Keratinocyte (primary cell): ENCODE data around the gene CNGA2. TPM values are rescaled to one million over a fixed set of nuclear protein-coding genes. Genes with fewer than 3 reads are reported as not detected.
"Not testable (repeated sequence)": the region's sequence is repeated elsewhere in the genome, so short reads cannot be mapped to it uniquely, and the experiment has no call there.

Experiments used
- DNase-seq: peaks from one replicate; pipeline ENCODE4 v3.0.0-alpha.2; 2011; ENCODE audit warnings: low read depth, missing footprints, low spot score
- FAIRE-seq: peaks from 2 replicates; lab custom pipeline; 2011; peaks lifted over from hg19 to GRCh38; lab: Jason Lieb, UNC
- H2AFZ ChIP-seq: 2 replicates; pipeline ENCODE4 v1.6.0; 2012; ENCODE audit warnings: low read length, control low read depth, inconsistent platforms; ENCODE audit not compliant: control insufficient read depth
- H3K27ac ChIP-seq: 2 replicates; pipeline ENCODE4 v1.5.1; 2011; ENCODE audit warnings: low read length; ENCODE audit not compliant: control insufficient read depth, insufficient read depth
- H3K27me3 ChIP-seq: 3 replicates; pipeline ENCODE4 v1.6.0; 2011; ENCODE audit warnings: low read length; ENCODE audit not compliant: control insufficient read depth, insufficient read depth; ENCODE audit errors: extremely low read depth
- H3K36me3 ChIP-seq, 2 experiments: 2 replicates in 1 of 2; 3 replicates in 1 of 2; pipeline ENCODE4 v1.5.1; 2011; ENCODE audit warnings: low read length in 2 of 2, mild to moderate bottlenecking in 1 of 2; ENCODE audit not compliant: control insufficient read depth in 2 of 2, insufficient read depth in 2 of 2; ENCODE audit errors: extremely low read depth in 1 of 2
- H3K4me1 ChIP-seq: 3 replicates; pipeline ENCODE4 v1.5.1; 2011; ENCODE audit warnings: low read length; ENCODE audit not compliant: control insufficient read depth, insufficient read depth; ENCODE audit errors: extremely low read depth
- H3K4me2 ChIP-seq: 3 replicates; pipeline ENCODE4 v1.6.0; 2011; ENCODE audit warnings: low read depth, low read length; ENCODE audit not compliant: control insufficient read depth, insufficient read depth; ENCODE audit errors: extremely low read depth
- H3K4me3 ChIP-seq, 3 experiments: fragments of 200-600 bp in 1 of 3; sonication (generic) in 1 of 3; 2 replicates in 2 of 3; 3 replicates in 1 of 3; pipeline ENCODE4 v1.5.1; 2011 to 2016; ENCODE audit warnings: low read length in 3 of 3, mild to moderate bottlenecking in 3 of 3, control low read depth in 2 of 3, inconsistent platforms in 1 of 3, low read depth in 1 of 3, mixed read lengths in 1 of 3, mixed run types in 1 of 3, moderate library complexity in 1 of 3; ENCODE audit not compliant: control insufficient read depth in 2 of 3, insufficient read depth in 2 of 3; ENCODE audit errors: extremely low read depth in 1 of 3
- H3K79me2 ChIP-seq: 2 replicates; pipeline ENCODE4 v1.6.0; 2012; ENCODE audit warnings: low read length; ENCODE audit not compliant: control insufficient read depth, insufficient read depth
- H3K9ac ChIP-seq: 3 replicates; pipeline ENCODE4 v1.6.0; 2011; ENCODE audit warnings: low read length; ENCODE audit not compliant: control insufficient read depth, insufficient read depth; ENCODE audit errors: extremely low read depth
- H3K9me1 ChIP-seq: 3 replicates; pipeline ENCODE4 v1.6.0; 2011; ENCODE audit warnings: low read length; ENCODE audit not compliant: control insufficient read depth, insufficient read depth; ENCODE audit errors: extremely low read depth
- H3K9me3 ChIP-seq: 2 replicates; pipeline ENCODE4 v1.5.1; 2012; ENCODE audit warnings: low read depth, low read length; ENCODE audit not compliant: control insufficient read depth
- H4K20me1 ChIP-seq: 3 replicates; pipeline ENCODE4 v1.6.0; 2011; ENCODE audit warnings: low read length; ENCODE audit not compliant: control insufficient read depth, insufficient read depth; ENCODE audit errors: extremely low read depth
- EZH2 ChIP-seq: IDR thresholded peaks from one replicate; pipeline ENCODE4 v1.6.1; 2012; ENCODE audit warnings: inconsistent platforms, mild to moderate bottlenecking, low read length, moderate library complexity
- dilution Hi-C: fragments of 300-500 bp; cut with MboI; formaldehyde crosslinking; loops from one replicate; pipeline ENCODE4 v1.7.0; 2020; ENCODE audit warnings: low sequenced_read_pairs; ENCODE audit not compliant: extremely low pct_ligation_motif_present
- polyA plus RNA-seq, 5 experiments: library from polyadenylated mRNA; depleted of rRNA in 3 of 5; stranded (reverse) in 3 of 5; stranded (forward) in 1 of 5; unstranded in 1 of 5; fragments of >200 nt; gene quantifications; 1 replicate in 1 of 5; 2 replicates in 3 of 5; 3 replicates in 1 of 5; pipeline versions ENCODE4 v1.2.1 to v1.2.3, GENCODE V29; 2011 to 2012; ENCODE audit warnings: missing spikeins in 2 of 5, low read depth in 1 of 5, low replicate concordance in 1 of 5
- TF ChIP-seq, protein P1 (sequence below), 3 experiments: IDR thresholded peaks in 1 of 3; conservative IDR thresholded peaks in 1 of 3; optimal IDR thresholded peaks in 1 of 3; 2 replicates in 2 of 3; 3 replicates in 1 of 3; pipeline versions ENCODE3 to v1.5.1; 2011; ENCODE audit warnings: low read length in 3 of 3, mild to moderate bottlenecking in 3 of 3, moderate library complexity in 2 of 3, control low read depth in 1 of 3, inconsistent platforms in 1 of 3; ENCODE audit not compliant: insufficient read depth in 2 of 3; ENCODE audit errors: extremely low read depth in 1 of 3

The CNGA2 gene
- polyA plus RNA-seq, 1 donor (not counting 4 experiments of a cell fraction or from before 2014, with no cell fraction given), result not detected

DNA sequence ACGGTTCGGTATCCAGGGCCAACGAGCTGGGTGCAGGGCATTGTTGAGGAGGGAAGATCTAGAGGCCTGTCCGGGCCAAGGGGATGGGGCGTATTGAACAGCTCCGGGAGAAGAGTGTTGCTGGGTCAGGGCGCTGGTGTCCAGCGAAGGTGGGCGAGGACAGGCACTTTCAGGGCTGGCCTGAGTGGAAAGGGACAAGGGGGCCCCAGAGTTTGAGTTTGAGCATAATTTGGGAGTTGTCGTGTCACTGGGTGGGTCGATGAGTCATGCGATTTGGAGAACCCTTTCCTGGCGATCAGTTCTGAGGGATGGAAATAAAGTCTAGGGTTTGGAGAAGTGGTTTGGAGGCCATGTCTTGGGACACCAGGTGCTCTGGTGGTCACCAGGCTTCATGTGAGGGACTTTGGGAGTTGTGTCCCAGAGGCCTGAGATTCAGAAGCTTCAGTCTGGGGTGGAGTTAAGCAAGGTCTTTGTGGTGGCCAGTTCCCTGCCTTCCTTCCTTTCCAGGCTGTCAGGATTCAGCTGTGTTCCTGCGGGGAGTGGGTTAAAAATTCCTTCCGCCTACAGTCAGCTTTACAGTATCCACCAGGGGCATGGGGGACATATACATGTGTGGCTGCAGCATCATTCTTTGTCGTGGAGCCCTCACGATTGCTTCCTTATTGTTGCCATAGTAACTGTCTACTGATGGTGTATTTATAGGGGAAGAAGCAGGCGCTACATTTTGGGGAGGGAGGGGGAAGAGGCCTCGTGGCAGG lies 38.8 kb upstream of the CNGA2 start:
- no peak for DNase-seq
- no peaks in the 10 kb centered on the region for H3K9me1 ChIP-seq
- H3K36me3 ChIP-seq, result no peaks in the 10 kb centered on the region
- no peak for FAIRE-seq
- no peak overlapping the region for H3K4me2 ChIP-seq
- no peak overlapping the region for H2AFZ ChIP-seq
- H3K9me3 ChIP-seq, result no peaks in the 10 kb centered on the region
- peaks cover 7% of the 10 kb centered on the region for H3K27me3 ChIP-seq
- H4K20me1 ChIP-seq, result no peaks in the 10 kb centered on the region
- TF ChIP-seq, protein P1, sequence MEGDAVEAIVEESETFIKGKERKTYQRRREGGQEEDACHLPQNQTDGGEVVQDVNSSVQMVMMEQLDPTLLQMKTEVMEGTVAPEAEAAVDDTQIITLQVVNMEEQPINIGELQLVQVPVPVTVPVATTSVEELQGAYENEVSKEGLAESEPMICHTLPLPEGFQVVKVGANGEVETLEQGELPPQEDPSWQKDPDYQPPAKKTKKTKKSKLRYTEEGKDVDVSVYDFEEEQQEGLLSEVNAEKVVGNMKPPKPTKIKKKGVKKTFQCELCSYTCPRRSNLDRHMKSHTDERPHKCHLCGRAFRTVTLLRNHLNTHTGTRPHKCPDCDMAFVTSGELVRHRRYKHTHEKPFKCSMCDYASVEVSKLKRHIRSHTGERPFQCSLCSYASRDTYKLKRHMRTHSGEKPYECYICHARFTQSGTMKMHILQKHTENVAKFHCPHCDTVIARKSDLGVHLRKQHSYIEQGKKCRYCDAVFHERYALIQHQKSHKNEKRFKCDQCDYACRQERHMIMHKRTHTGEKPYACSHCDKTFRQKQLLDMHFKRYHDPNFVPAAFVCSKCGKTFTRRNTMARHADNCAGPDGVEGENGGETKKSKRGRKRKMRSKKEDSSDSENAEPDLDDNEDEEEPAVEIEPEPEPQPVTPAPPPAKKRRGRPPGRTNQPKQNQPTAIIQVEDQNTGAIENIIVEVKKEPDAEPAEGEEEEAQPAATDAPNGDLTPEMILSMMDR (optimal IDR thresholded peaks at IDR 0.05 in 1 of 3, IDR thresholded peaks at IDR 0.05 in 1 of 3, conservative IDR thresholded peaks at IDR 0.05 in 1 of 3; ENCODE audit: extremely low read depth in 1 of 3, insufficient read depth in 2 of 3, low read length in 3 of 3), result no peak
- TF ChIP-seq EZH2, result no peak
- H3K9ac ChIP-seq, result no peak overlapping the region
- no peak overlapping the region for H3K4me3 ChIP-seq
- no peaks in the 10 kb centered on the region for H3K4me1 ChIP-seq
- H3K79me2 ChIP-seq, result no peaks in the 10 kb centered on the region
- dilution Hi-C loops, result no loop called here
- no peak overlapping the region for H3K27ac ChIP-seq

DNA sequence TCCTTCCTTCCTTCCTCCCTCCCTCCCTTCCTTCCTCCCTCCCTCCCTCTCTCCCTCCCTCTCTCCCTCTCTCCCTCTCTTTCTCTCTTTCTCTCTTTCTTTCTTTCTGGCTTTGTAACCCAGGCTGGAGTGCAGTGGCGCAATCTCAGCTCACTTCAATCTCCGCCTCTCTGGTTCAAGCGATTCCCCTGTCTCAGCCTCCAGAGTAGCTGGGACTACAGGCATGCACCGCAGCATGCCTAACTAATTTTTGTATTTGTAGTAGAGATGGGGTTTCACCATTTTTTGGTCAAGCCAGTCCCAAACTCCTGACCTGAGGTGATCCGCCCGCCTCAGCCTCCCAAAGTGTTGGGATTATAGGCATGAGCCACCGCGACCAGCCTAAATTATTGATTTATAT lies 37.5 kb upstream of the CNGA2 start:
- H3K4me2 ChIP-seq, H3K27ac ChIP-seq, H2AFZ ChIP-seq, H3K9me3 ChIP-seq, H4K20me1 ChIP-seq, H3K4me1 ChIP-seq, H3K9ac ChIP-seq, H3K9me1 ChIP-seq, H3K79me2 ChIP-seq, dilution Hi-C loops, DNase-seq, H3K27me3 ChIP-seq, H3K4me3 ChIP-seq, H3K36me3 ChIP-seq, FAIRE-seq: not testable (repeated sequence)

GRCh38 chrX:151697522-151697921 lies 37.0 kb upstream of the CNGA2 start:
- H3K27me3 ChIP-seq, result peaks cover 7% of the 10 kb centered on the region
- H2AFZ ChIP-seq, result no peak overlapping the region
- no peaks in the 10 kb centered on the region for H4K20me1 ChIP-seq
- no peak overlapping the region for H3K4me2 ChIP-seq
- H3K4me1 ChIP-seq, result no peaks in the 10 kb centered on the region
- TF ChIP-seq EZH2, result no peak
- TF ChIP-seq, protein P1 (optimal IDR thresholded peaks at IDR 0.05 in 1 of 3, IDR thresholded peaks at IDR 0.05 in 1 of 3, conservative IDR thresholded peaks at IDR 0.05 in 1 of 3; ENCODE audit: extremely low read depth in 1 of 3, insufficient read depth in 2 of 3, low read length in 3 of 3), result no peak
- no peak overlapping the region for H3K9ac ChIP-seq
- dilution Hi-C loops, result no loop called here
- no peaks in the 10 kb centered on the region for H3K9me1 ChIP-seq
- no peak overlapping the region for H3K27ac ChIP-seq
- no peak overlapping the region for H3K4me3 ChIP-seq
- DNase-seq, result no peak
- H3K36me3 ChIP-seq, result no peaks in the 10 kb centered on the region
- no peaks in the 10 kb centered on the region for H3K79me2 ChIP-seq
- H3K9me3 ChIP-seq, result no peaks in the 10 kb centered on the region
- no peak for FAIRE-seq
